UCSD-AML1 (cell line): ENCODE results near the gene TUSC2.
A peak's percentile ranks its signal among the peaks of the same experiment; 100 is the strongest.

Source experiments
- DNase-seq: peaks from one replicate; lab custom pipeline; 2025; ENCODE audit not compliant: unreplicated experiment; lab: John Stamatoyannopoulos, UW

The TUSC2 gene

DNA sequence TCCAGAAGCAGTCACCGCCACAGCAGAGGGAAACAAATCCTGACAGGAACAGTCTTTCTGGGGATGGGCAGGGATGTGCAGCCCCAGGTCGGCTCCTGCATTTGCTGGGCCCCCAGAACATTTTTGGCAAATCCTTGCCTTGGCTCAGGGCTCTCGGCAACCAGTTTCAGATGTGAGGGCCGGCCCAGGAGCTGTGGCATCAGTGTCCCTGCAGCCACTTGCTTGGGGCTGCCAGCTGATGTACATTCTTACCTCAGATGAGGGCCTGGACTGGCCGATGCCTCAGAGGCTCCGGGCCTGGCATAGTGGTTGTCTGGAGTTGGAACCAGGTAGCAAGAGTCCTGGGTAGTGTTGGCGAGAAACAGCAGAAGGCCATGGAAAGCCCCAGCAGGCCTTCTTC lies 26.8 kb upstream of the TUSC2 start:
- DNase-seq, result no peak

DNA sequence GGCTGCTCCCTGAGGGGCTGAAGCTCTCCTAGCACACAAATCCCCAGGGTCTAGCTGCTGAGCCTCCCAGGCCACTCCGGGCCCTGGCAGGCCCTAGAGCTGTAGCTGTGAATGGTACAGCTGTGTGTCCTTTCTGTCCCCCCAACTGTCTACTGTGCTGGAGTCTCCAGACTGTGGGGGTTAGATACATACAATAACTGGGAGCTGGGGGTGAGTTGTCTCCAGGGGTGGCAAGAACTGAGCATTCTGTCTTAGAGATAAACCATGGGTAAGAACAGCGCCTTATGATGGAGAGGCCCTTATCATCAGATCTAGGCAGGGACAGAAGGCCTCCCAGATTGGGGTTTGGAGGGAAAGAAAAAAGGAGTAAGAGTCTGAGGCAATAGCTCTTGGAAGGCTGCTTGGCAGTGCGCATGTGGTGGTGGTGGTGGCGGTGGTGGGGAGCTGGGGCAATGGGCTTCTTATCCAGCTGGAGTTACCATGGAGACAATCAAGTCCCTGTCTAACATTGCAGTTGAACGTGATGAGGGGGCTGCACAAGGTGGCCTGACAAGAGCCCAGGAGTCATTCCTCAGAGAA lies 26.3 kb upstream of the TUSC2 start:
- DNase-seq, result no peak

DNA sequence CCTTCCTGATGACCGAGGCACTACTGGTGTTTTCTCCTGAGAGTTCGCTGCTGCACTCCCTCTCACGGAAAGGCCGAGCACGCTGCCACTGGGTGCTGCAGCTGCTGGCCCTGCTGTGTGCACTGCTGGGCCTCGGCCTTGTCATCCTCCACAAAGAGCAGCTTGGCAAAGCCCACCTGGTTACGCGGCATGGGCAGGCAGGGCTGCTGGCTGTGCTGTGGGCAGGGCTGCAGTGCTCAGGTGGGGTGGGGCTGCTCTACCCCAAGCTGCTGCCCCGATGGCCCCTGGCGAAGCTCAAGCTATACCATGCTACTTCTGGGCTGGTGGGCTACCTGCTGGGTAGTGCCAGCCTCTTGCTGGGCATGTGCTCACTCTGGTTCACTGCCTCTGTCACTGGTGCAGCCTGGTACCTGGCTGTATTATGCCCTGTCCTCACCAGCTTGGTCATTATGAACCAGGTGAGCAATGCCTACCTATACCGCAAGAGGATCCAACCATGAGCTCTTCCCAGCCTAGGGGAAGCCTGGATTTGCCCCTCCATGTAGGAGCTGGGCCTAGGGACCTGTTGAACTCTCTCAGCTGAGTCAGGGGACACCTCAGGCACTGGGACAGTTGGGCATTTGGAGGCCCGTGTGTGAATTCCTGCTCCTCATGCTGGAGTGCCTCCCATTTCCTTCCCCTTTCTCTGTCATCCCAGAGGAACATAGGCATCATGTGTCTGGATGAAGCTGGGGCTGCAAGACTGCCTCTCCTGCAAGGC lies 25.4 kb upstream of the TUSC2 start:
- DNase-seq, result no peak

DNA sequence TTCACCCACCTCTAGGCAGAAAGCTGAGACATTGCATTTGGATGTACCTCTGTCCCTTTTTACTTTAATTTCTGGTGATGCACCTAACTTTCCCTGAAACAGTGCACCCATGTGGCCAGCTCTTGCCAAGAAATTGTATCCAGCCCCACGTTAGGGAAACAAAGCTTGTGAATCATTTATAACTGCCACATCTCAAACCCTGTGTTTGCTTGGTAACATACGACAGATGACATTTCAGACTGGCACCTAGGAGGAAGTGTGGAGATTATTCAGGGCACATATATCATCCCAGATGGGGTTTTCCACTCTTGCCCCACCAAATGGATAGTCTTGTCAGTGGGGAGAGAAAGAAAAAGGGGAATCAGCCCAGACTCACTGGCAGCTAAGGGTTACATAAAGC lies 24.8 kb upstream of the TUSC2 start:
- no peak for DNase-seq

DNA sequence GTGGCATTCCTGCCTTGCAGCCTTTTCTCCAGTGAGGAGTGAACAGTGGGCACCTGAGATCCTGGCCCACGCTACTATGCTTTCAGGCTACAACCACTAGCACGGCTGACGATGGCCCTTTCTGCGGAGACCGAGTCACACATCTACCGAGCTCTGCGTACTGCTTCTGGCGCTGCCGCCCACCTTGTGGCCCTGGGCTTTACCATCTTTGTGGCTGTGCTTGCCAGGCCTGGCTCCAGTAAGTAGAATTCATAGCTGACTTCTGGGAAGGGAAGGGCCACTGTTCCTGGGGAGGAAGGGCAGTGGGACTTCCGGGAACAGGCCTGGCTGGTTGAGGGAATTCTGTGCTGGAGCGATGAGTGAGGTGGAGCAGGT lies 23.3 kb upstream of the TUSC2 start:
- no peak for DNase-seq

DNA sequence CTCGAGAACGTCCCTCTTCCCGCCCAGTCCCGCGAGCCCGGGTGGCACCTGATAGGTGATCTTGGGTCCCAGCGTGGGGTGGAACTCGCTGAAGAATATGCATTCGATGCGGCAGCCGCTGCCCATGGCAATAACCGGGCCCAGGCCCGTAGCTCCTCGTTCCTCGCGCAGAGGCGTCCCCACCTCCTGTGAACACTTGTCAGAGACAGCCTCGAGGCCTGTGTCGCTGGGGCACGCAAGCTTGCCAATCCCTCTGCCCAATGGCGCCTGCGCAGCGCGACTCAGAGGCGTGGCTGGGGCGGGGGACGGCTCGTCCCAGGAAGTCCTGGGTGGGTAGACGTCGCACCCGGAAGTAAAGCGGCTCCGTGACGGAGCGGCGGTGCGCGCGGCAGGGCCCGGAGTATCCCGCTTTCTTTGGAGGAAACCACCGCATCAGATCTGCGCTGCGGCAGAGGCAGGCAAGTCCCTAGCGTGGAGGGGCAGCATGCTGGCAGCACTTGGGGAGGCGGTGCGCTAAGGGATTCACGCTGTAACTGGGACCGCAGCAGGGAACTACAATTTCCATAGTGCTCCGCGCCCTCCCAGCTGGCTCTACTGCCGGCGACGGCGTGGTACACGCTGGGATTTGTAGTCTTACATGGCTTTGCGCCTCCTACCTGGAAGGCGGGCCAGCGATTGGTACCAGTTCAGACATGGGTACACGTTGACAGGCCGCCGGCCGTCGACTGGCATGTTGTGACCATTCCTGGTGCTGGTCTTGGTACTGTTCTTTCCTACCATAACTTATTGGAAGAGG lies 22.7 kb upstream of the TUSC2 start, which contains the start of the genes CYB561D2 and NPRL2:
Gene CYB561D2 (plus strand): TSS at position 336 of the 796 bp plus-strand sequence. CDS start 572 bp downstream, outside the sequence.
Gene NPRL2 (minus strand): TSS at position 249 of the 796 bp plus-strand sequence. CDS start 123 bp downstream, at position 126.
- peak; percentile 97 for DNase-seq

DNA sequence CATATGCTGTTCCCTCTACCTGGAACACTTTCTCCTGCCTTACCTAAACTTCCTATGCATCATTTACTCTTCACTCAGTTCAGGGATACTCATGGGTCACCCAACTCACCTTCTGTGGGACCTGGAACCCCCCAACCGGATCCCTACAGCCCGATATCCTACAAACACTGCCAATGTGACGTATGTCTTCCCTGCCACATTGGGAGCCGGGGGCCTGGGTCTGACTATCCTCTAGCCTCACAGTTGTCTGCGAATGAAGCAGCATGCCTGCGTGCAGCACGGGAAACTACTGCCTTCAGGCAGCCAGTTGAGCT lies 22.1 kb upstream of the TUSC2 start:
- no peak for DNase-seq

DNA sequence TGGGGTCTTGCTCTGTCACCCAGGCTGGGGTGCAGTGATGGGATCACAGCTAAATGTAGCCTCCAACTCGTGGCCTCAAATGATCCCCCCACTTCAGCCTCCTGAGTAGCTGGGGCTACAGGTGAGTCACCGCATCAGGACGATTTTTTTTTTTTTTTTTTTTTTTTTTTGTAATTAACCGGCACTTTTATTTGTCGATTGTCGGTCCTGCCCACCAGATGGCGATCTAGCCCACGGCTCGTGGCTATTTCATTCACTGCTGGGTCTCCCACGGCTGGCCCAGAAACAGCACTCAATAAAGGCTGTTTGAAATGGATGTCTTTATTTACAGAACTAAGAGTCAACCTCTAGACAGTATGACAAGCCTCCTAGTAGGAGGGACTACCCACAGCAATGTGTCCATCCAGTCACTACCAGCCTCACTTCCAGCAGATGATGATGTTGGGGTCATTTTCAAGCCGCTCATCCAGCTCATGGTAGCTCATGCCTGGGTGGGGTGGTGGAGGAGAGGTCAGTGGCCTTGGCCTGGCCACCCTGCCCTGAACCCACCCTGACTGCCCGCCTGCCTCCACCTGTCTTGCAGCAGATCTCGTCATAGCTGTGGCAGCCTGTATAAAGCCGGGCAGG lies 19.3 kb upstream of the TUSC2 start:
- DNase-seq, result peak; percentile 71

DNA sequence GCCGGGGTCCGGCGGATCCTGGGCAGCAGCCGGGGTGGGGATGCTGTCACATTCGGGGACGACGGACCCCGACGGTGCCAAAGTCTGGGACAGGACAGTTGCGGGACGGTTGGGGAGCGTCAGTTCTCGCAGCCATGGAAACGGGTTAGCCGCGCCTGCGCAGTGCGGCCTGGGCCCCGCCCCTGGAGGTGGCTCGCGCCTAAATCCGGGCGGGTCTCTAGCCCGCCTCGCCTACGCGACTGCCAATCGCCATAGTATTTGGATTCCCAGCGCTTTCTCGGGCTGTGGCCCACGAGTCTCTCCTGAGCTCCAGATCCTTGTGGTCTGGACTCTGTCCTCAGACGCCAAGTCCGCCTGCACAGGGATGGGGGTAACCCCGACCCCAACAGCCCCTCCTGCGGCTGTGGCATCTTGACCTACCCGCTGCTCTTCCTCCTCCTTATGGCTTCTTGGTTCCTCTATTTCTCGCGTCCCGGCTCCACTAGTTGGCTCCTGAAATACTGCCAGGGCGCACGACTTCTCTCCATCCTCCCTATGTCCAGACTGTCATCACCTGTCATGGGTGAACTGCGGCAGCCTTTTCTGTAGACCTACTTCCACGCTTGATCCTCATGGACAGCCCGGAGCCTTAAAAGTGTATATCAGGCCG lies 17.7 kb upstream of the TUSC2 start, which contains the start of gene ZMYND10:
Gene ZMYND10 (minus strand): TSS at position 147 of the 649 bp plus-strand sequence. CDS start 153 bp downstream, outside the sequence.
- no peak for DNase-seq

DNA sequence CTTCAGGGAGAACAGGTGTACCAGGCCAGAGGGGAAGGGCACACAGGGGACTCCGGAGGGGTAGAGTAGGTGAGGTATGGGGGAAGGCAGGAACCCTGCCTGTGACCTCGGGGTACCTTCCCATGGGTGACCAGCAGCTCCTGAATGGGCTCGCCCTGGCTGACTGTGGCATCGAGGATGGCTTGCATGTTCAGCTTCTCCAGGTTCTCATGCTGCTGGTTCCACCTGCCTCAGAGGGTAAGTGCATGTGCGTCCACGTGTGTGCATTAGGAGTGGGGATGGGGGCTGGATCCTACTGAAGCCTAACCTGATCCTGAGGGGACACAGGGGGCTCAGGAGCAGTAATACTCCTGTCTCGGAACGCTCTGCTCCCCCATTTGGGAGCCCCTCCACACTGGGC lies 17.0 kb upstream of the TUSC2 start:
- DNase-seq, result no peak

DNA sequence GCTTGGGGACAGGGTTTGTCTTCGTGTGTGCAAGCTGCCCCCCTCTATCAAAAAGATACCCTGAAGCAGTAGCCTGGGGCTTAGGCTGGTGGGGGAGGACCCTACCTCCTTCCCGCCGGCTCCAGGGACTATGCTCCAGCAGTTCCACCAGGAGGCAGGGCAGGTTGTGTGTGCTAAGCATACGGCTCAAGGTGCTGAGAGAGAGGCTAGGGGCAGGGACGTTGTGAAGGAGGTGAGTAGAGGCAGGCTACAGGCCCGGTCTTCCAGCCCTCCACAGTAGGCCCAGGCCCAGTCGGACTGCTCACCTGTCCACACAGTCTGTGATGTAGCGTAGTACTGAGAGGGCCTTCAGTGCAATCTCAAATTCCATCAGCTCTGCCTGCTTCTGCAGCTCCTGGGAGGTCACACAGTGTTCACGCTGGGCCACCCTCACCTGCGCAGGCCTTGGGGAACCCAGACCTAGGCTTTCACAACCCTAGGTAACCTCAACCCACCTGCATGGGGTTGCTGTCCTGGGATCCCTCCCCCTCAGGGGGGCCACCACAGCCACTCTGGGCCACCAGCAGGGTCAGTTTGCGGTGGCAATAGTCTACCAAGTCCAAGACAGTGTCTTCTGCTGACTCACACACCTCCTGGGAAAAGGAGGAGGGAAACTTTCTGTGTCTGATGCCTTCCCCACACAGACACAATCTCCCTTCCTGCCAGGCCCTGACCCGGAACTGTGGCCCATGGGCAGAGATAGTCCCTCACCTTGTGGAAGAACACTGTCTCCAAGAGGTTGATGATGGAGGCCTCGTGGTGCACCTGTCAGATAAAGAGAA lies 15.0 kb upstream of the TUSC2 start:
- DNase-seq, result no peak

DNA sequence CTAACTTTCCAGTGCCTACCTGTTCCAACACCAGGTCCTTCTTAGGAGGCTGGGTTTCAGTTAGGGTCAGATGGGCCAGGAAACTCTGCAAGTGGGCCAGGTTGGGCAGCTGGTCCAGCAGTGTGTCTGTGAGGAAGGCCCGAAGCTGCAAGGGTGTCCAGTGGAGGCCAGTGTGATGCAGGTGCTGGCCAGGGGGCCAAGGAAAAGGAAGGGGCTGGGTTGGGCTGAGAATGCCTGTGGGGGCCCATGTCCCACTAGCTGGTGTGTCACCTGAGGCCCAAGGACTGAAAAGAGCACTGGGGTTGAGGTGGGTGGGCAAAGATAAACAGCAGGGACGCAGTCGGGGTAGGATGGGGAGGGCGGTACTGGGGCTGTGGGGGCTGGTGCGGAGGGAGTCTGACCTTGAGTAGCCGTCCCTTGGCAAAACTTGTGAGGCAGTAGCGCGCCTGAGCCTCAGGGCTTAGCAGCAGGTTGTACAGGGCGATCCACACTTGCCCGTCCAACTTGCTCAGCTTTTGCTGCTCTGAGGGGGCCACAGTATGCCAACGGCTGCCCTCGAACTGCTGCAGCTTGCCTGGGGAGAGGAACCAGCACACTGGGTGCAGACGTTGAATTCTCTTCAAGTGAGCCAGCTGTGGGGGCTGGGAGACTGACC lies 14.1 kb upstream of the TUSC2 start:
- DNase-seq, result no peak

DNA sequence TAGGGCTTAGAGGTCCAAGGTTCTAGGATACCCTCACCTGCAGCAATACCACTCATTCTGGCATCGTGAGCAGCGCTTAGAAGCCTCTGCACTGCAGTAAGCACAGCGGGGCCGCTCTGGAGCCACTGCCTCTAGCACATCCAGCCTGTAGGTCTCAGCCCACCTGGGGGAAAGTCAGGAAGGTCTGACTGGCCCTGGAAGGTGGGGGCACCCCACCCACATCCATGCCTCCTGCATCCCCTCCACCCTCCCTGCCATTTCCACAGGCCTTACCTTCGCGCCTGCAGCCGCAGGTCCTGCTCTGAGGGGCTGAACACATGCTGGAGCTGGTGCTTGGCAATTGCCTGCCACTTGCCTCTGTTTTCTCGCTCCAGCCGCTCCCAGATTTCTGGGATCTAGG lies 13.5 kb upstream of the TUSC2 start:
- no peak for DNase-seq

DNA sequence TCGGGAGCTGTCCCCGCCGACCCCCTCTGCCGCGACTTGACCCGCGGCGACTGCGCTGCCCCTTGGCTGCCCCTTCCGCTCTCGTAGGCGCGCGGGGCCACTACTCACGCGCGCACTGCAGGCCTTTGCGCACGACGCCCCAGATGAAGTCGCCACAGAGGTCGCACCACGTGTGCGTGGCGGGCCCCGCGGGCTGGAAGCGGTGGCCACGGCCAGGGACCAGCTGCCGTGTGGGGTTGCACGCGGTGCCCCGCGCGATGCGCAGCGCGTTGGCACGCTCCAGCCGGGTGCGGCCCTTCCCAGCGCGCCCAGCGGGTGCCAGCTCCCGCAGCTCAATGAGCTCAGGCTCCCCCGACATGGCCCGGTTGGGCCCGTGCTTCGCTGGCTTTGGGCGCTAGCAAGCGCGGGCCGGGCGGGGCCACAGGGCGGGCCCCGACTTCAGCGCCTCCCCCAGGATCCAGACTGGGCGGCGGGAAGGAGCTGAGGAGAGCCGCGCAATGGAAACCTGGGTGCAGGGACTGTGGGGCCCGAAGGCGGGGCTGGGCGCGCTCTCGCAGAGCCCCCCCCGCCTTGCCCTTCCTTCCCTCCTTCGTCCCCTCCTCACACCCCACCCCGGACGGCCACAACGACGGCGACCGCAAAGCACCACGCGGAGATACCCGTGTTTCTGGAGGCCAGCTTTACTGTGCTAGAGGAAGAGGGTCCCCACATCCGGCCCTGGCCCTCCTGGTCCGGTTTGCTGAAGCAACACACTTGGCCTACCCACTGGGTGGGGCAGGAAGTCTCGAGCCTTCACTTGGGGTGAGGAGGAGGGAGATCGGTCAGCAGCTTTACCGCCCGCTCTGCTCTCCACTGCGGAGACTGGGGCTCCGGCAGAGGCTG lies 12.7 kb upstream of the TUSC2 start, which contains the start of gene RASSF1:
Gene RASSF1 (minus strand): TSS at position 389 of the 882 bp plus-strand sequence. CDS start 31 bp downstream, at position 358.
- peak; percentile 88 for DNase-seq

DNA sequence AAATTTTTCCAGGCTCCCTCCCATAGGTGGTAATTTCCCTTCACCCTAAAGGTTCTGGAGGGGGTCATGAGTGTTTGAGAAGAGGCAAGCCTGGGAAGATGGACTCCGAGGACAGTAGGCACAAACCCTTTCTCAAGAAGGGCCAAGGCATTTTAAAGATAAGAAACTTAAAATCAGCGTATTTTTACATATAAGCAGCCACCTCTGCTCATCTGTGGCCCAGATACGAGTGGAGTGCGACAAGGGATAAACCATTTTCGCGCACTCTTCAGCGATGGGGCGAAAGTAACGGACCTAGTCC lies 12.1 kb upstream of the TUSC2 start:
- DNase-seq, result no peak

DNA sequence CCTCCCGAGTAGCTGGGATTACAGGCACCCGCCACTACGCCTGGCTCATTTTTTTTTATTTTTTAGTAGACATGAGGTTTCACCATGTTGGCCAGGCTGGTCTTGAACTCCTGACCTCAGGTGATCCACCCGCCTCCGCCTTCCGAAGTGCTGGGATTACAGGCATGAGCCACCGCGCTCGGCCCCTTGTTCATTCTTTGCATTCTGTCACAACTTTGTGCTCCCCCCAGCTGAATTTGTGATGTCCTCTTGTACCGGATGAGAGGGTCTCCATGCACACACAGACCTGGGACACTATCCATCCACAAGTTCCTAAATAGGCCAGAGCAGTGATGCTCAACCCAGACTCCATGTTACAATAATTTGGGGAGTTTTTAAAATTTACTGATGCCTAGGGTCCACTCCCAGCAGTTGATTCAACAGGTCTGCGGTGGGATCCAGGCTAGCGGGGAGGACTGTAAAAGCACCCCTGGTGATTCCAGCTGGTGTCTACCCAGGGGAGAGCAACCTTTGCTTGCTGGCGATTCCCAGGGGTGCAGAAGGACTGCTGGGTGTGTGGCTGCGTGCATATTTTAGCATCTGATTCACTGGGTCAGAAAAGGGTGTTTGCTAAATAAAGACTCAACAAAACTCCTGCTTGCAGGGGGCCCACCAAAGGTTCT lies 11.6 kb upstream of the TUSC2 start:
- no peak for DNase-seq

DNA sequence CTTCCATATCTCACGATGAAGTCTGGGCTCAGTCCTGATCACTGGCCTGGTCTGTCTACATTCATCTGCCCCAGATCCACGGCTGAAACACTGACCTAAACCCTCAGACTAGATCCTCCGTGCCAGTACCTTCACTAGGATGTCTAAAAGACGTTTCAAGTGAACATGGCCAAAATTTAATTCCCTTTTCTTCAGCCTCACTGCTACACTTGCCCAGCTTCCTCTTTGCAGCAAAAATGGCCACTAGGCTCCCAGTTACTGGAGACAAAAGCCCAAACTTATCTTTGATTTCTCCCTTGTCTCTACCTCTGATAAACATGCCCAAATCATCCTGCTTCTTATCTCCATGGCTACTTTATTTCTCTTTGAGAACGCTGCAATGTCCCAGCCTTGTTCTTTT lies 10.9 kb upstream of the TUSC2 start:
- no peak for DNase-seq

DNA sequence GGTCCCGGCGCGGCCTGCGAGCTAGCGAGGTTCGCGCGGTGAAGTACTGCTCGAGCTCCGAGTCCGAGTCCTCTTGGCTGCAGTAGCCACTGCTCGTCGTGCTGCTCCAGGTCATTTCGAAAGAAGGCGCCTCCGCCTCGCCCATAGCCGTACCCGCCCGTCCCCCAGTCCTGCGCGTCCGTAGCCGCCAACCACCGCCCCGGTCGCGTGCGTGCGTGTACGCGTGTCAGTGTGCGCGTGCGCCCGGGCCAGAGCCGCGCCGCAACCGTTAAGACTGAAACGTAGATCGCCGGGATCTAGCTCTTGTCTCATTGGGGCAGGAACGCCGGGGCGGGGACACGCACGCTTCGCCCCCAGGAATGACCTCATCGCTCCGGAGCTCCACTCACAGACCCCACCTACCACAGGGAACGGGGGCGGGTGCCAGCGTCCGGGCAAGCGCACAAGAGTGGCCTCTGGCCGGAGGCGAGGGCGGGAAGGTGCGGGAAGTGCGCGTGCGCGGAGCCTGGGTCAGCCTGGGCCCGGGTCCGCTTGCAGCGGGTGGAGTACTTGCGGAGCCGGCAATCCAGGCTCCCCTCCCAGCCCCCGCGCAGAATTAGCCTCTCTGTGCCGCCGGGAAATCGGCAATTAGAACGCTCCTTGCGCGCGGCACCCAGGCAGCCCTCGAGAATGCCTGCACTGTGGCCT lies 9.3 kb upstream of the TUSC2 start:
- peak; percentile 98 for DNase-seq
